GM12872 (cell line): ENCODE results near the gene TEAD1.

Source experiments
- TF ChIP-seq, protein P1 (sequence below): IDR thresholded peaks from 3 replicates; pipeline ENCODE4 v1.5.1; 2011; ENCODE audit warnings: low read depth, mild to moderate bottlenecking, low read length, moderate library complexity; ENCODE audit not compliant: insufficient read depth

The TEAD1 gene

DNA sequence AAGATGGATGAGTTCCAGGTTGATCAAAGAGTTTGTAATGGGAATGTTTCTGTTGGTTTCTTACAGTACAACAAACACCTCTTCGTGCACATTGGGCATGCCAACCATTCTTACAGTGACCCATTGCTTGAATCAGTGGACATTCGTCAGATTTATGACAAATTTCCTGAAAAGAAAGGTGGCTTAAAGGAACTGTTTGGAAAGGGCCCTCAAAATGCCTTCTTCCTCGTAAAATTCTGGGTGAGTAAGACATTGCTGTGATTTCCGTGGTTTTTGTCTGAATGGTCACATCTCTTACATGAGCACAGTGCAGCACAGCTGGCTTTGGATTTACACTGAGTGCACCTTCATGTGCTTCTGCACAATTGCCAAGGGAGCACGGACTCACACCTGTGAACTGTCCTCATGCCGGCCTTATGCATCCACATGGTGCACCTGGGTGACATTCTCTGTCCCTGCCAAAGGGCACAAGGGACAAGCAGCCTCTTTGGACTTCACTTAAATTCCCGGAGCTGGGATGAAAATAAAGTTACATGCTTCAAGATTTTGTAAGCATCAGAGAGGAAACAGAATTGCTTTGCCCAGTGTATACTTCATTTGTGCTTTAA, 227.8 kb downstream of the TEAD1 start:
- TF ChIP-seq, protein P1, sequence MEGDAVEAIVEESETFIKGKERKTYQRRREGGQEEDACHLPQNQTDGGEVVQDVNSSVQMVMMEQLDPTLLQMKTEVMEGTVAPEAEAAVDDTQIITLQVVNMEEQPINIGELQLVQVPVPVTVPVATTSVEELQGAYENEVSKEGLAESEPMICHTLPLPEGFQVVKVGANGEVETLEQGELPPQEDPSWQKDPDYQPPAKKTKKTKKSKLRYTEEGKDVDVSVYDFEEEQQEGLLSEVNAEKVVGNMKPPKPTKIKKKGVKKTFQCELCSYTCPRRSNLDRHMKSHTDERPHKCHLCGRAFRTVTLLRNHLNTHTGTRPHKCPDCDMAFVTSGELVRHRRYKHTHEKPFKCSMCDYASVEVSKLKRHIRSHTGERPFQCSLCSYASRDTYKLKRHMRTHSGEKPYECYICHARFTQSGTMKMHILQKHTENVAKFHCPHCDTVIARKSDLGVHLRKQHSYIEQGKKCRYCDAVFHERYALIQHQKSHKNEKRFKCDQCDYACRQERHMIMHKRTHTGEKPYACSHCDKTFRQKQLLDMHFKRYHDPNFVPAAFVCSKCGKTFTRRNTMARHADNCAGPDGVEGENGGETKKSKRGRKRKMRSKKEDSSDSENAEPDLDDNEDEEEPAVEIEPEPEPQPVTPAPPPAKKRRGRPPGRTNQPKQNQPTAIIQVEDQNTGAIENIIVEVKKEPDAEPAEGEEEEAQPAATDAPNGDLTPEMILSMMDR: no peak

DNA sequence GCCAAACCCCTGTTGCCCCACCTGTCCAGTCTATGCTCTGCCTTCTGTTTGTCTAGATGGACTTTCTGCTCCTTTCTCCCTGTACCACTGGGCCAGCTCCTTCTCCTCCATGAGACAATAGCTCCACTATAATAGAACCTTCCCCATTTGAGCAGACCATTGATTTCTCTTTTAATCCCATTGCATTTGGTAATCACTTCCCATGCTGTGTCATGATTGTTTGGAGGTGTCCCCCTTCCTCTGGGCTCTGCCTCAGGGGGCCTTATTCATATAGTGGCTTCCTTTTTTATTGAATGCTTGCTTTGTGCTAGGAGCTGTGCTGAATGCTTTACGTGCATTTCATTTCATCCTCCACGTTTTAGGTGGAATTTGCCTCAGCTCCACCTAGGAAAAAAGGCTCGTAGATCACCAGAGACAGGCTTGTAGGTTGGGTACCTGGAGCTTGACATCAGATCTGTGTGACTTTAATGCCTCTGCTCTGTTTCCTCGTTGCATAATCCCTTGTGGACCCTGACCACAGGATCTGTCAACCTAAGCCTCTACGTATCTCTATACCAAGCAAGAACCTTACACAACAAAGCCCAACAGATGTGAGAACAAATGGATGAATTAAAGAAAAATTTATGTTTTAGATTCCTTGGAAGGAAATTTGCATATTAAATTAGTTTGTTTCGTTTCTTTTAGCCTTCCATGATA, 228.7 kb downstream of the TEAD1 start:
- TF ChIP-seq, protein P1: no peak

DNA sequence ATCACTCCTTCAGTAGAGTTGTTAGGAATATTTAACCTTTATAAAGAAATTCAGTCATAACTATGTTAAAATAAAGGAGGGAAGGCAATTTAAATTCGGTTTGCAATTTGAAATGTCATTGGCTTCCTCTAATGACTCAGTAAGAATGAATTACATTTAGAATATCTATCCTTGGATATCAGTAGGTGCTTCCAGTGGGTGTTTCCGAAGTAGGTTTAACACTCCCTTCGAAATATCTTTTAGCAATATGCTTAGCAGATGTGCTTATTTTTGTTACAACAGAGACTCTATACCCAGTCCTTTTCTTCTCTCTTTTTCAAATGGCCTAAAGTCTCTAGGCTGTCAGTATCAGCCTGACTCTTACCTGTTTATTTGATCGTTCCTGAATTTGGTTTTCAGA, 231.2 kb downstream of the TEAD1 start:
- TF ChIP-seq, protein P1: no peak

DNA sequence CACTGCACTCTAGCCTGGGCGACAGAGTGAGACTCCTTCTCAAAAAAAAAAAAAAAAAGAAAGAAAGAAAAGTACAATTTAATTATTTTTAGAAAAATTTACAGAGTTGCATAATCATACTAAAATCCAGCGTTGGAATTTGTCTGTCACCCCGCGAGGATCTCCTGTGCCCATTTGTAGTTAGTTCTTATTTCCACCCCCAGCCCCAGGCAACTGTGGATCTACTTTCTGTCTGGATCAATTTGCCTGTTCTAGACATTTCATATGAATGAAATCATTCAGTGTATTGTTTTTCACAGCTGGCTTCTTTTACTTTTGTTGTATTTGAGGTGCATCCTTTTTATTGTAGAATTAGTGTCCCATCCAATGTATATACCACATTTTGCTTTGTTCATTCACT, 232.3 kb downstream of the TEAD1 start:
- TF ChIP-seq, protein P1: no peak

DNA sequence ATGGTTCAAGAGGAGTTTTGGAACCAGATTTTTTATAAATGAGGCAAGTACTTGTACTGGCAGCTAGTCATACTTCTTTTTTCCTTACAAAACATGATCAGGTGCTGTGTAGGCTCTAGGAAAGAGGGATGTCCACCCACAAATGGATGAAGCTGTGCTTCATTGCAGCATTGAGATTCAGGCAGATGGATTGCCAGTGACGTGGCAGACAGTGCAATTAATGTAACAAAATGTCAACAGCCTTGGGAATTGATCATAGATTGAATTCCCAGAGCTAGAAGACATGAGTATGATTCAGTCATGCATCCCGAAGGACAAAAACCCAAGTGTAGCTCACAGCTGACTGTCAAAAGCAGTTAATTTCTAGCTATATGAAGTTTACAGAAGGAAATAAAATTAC, 235.7 kb downstream of the TEAD1 start:
- TF ChIP-seq, protein P1: no peak

DNA sequence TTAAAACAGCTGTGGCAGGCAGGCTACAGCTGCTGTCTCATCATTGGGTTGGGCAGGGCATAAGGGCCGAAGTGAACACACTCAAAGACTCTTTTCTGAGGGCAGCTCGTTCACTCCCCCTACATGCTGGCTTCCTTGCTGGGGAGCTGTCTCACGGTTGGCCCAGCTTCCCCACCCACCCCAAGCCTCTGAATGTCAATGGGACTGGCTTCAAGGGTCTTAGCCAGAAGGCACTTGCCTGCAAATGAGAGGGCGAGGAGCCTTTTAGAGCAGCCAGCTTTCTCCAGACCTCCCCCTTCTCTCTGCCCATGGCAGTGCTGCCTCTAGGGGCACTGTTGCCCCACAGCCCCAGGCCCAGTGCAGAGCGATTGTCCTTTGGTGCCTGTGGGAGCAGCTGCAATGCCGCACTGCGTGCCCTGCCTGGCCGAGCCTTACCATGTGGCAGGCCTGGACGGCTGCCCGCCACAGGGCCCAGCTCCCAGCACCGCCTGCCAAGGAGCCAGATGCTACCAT, 240.2 kb downstream of the TEAD1 start:
- TF ChIP-seq, protein P1: peak; percentile 83

DNA sequence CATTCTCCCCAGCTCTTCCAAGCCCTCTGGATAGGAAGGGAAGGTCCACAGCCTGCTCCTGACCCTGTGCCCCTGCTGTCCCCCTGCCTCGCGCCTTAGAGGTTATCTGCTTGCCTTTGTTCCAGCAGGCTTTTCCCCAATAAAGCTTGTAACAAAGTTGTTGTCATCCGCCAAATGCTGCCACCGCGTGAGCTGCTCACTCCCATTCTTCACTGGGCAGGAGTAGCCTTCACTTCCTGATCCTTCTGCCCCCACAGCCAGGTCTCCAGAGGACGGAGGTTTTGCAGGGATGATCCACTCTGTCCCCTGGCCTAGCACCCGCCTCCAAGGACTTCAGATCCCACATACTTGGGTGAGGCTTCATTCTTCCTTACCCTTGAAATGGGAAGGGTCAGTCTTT, 240.9 kb downstream of the TEAD1 start:
- TF ChIP-seq, protein P1: no peak
